Hepatocyte (in vitro differentiated cells): ENCODE measurements around the gene DCAF5.

Source experiments
- CTCF ChIP-seq: fragments of 200-600 bp; sonication (generic); IDR thresholded peaks from 2 replicates; pipeline ENCODE4 v1.5.1; 2016; ENCODE audit warnings: antibody characterized with exemption, mild to moderate bottlenecking; ENCODE audit not compliant: poor library complexity
- EZH2 ChIP-seq: fragments of 200-600 bp; sonication (generic); IDR thresholded peaks from 2 replicates; pipeline ENCODE4 v1.6.1; 2016; ENCODE audit warnings: antibody characterized with exemption, mild to moderate bottlenecking, borderline replicate concordance

- no peak for TF ChIP-seq CTCF
- TF ChIP-seq EZH2: no peak
Measured at GRCh38 chr14:69010648-69011047, 142.3 kb downstream of the DCAF5 start.
